H1 (cell line): ENCODE measurements around the gene CCNG1. TPM values are rescaled to one million over a fixed set of nuclear protein-coding genes. Genes with fewer than 3 reads are reported as not detected.
A peak's percentile ranks its signal among the peaks of the same experiment; 100 is the strongest.

Source experiments
- CTCF ChIA-PET: fragments of 300-600 bp; sonication (Branson Sonifier 250); formaldehyde crosslinking; loops from one replicate; lab custom pipeline; 2021; ENCODE audit not compliant: partially characterized antibody; lab: Charles Lee
- POLR2A ChIA-PET: fragments of 300-600 bp; sonication (Branson Sonifier 250); formaldehyde crosslinking; loops from one replicate; lab custom pipeline; 2021; ENCODE audit warnings: inconsistent platforms; ENCODE audit not compliant: partially characterized antibody; lab: Charles Lee
- DNase-seq, 2 experiments: peaks; one replicate each; pipeline versions ENCODE4 v3.0.0 to v3.0.0-alpha.2; 2010 to 2022; ENCODE audit warnings: low spot score in 2 of 2, low read depth in 1 of 2, mixed read lengths in 1 of 2
- FAIRE-seq: peaks from 2 replicates; lab custom pipeline; 2011; peaks lifted over from hg19 to GRCh38; lab: Jason Lieb, UNC
- H2AFZ ChIP-seq: 2 replicates; pipeline ENCODE4 v1.8.1; 2012; ENCODE audit warnings: low read length, inconsistent platforms
- H2AK5ac ChIP-seq: 2 replicates; pipeline ENCODE4 v1.6.1; 2013; ENCODE audit warnings: low read depth, low read length
- H2BK120ac ChIP-seq: replicated peaks from 2 replicates; pipeline ENCODE3; 2013; ENCODE audit warnings: low read depth, low read length, inconsistent platforms
- H2BK12ac ChIP-seq: 2 replicates; pipeline ENCODE4 v1.6.1; 2013; ENCODE audit warnings: low read depth, low read length
- H2BK15ac ChIP-seq: 2 replicates; pipeline ENCODE4 v1.6.1; 2013; ENCODE audit warnings: low read length
- H2BK20ac ChIP-seq: 2 replicates; pipeline ENCODE4 v1.6.1; 2013; ENCODE audit warnings: low read length
- H2BK5ac ChIP-seq: 2 replicates; pipeline ENCODE4 v1.6.1; 2013; ENCODE audit warnings: low read depth, low read length
- H3K14ac ChIP-seq: 2 replicates; pipeline ENCODE4 v1.6.1; 2013; ENCODE audit warnings: inconsistent platforms; ENCODE audit not compliant: insufficient read length
- H3K18ac ChIP-seq: 2 replicates; pipeline ENCODE4 v1.6.1; 2013; ENCODE audit warnings: low read length; ENCODE audit errors: extremely low read depth
- H3K23ac ChIP-seq: 2 replicates; pipeline ENCODE4 v1.6.1; 2013; ENCODE audit warnings: inconsistent platforms; ENCODE audit not compliant: insufficient read length
- H3K23me2 ChIP-seq: 2 replicates; pipeline ENCODE4 v1.6.1; 2013; ENCODE audit warnings: low read depth, low read length
- H3K27ac ChIP-seq: 2 replicates; pipeline ENCODE4 v1.6.1; 2011; ENCODE audit warnings: low read depth, low read length, inconsistent platforms
- H3K27me3 ChIP-seq, 4 experiments: replicated peaks in 1 of 4; 1 replicate in 1 of 4; 2 replicates in 3 of 4; pipeline versions ENCODE4 v1.6.1 to v1.8.1; 2011 to 2013; ENCODE audit warnings: low read length in 3 of 4, mild to moderate bottlenecking in 3 of 4, inconsistent platforms in 2 of 4, mixed read lengths in 2 of 4, moderate library complexity in 1 of 4; ENCODE audit not compliant: control insufficient read depth in 3 of 4, insufficient read depth in 3 of 4; ENCODE audit errors: extremely low read depth in 1 of 4
- H3K36me3 ChIP-seq, 4 experiments: 2 replicates each; pipeline versions ENCODE4 v1.6.1 to v1.8.1; 2011 to 2013; ENCODE audit warnings: mild to moderate bottlenecking in 4 of 4, low read length in 3 of 4, moderate library complexity in 2 of 4, control low read depth in 1 of 4, inconsistent platforms in 1 of 4; ENCODE audit not compliant: insufficient read depth in 4 of 4, control insufficient read depth in 2 of 4
- H3K4ac ChIP-seq: replicated peaks from 2 replicates; pipeline ENCODE3; 2013; ENCODE audit warnings: low read length, low read depth, mixed read lengths, inconsistent platforms; ENCODE audit not compliant: insufficient read length
- H3K4me1 ChIP-seq, 4 experiments: replicated peaks in 1 of 4; 1 replicate in 1 of 4; 2 replicates in 3 of 4; pipeline versions ENCODE4 v1.6.1 to v1.8.1; 2011 to 2013; ENCODE audit warnings: low read length in 3 of 4, inconsistent platforms in 2 of 4, mixed read lengths in 1 of 4; ENCODE audit not compliant: insufficient read depth in 4 of 4, control insufficient read depth in 3 of 4
- H3K4me2 ChIP-seq, 2 experiments: 2 replicates each; pipeline versions ENCODE4 v1.6.1 to v1.8.1; 2011 to 2013; ENCODE audit warnings: low read depth in 2 of 2, low read length in 2 of 2, control low read depth in 1 of 2, inconsistent platforms in 1 of 2, mild to moderate bottlenecking in 1 of 2; ENCODE audit not compliant: insufficient read depth in 1 of 2
- H3K4me3 ChIP-seq, 4 experiments: fragments of 200-600, 300-600 bp in 1 of 4; sonication (generic), shearing (Covaris generic), sonication (Bioruptor Twin) in 1 of 4; 2 replicates each; pipeline versions ENCODE4 v1.5.1 to v1.8.1; 2011 to 2016; ENCODE audit warnings: low read length in 4 of 4, low read depth in 3 of 4, control low read depth in 2 of 4, inconsistent platforms in 2 of 4, mild to moderate bottlenecking in 2 of 4, mixed read lengths in 1 of 4, moderate library complexity in 1 of 4; ENCODE audit not compliant: insufficient read depth in 2 of 4; ENCODE audit errors: extremely low read depth in 1 of 4
- H3K56ac ChIP-seq: replicated peaks from 2 replicates; pipeline ENCODE3; 2013; ENCODE audit warnings: low read depth, mild to moderate bottlenecking, mixed read lengths, low read length, inconsistent platforms; ENCODE audit not compliant: insufficient read length
- H3K79me1 ChIP-seq: 2 replicates; pipeline ENCODE4 v1.6.1; 2013; ENCODE audit warnings: low read depth, low read length, control low read depth
- H3K79me2 ChIP-seq, 2 experiments: 2 replicates each; pipeline versions ENCODE4 v1.6.1 to v1.8.1; 2012 to 2013; ENCODE audit warnings: low read length in 2 of 2, mild to moderate bottlenecking in 2 of 2, inconsistent platforms in 1 of 2; ENCODE audit not compliant: insufficient read depth in 2 of 2, control insufficient read depth in 1 of 2
- H3K9ac ChIP-seq, 4 experiments: replicated peaks in 1 of 4; 1 replicate in 1 of 4; 2 replicates in 3 of 4; pipeline versions ENCODE4 v1.6.1 to v1.8.1; 2011 to 2013; ENCODE audit warnings: low read depth in 3 of 4, low read length in 3 of 4, control low read depth in 2 of 4, mild to moderate bottlenecking in 2 of 4, moderate library complexity in 2 of 4, inconsistent platforms in 1 of 4; ENCODE audit errors: extremely low read depth in 1 of 4
- H3K9me3 ChIP-seq, 2 experiments: 2 replicates each; pipeline versions ENCODE4 v1.6.1 to v1.8.1; 2012 to 2013; ENCODE audit warnings: mild to moderate bottlenecking in 2 of 2, moderate library complexity in 2 of 2, control low read depth in 1 of 2, inconsistent platforms in 1 of 2, low read depth in 1 of 2, low read length in 1 of 2, mixed read lengths in 1 of 2; ENCODE audit not compliant: insufficient read depth in 2 of 2
- H4K20me1 ChIP-seq, 2 experiments: replicated peaks in 1 of 2; 2 replicates each; pipeline versions ENCODE3 to v1.8.1; 2011 to 2013; ENCODE audit warnings: inconsistent platforms in 2 of 2, low read length in 2 of 2, mild to moderate bottlenecking in 1 of 2; ENCODE audit not compliant: insufficient read depth in 2 of 2, control insufficient read depth in 1 of 2
- H4K5ac ChIP-seq: 2 replicates; pipeline ENCODE4 v1.6.1; 2013; ENCODE audit warnings: low read length, low read depth, mixed read lengths, inconsistent platforms; ENCODE audit not compliant: insufficient read length
- H4K8ac ChIP-seq: 2 replicates; pipeline ENCODE4 v1.8.0; 2013; ENCODE audit warnings: mild to moderate bottlenecking, moderate library complexity, low read length, inconsistent platforms; ENCODE audit not compliant: insufficient read depth; ENCODE audit errors: extremely low read depth
- H4K91ac ChIP-seq: replicated peaks from 2 replicates; pipeline ENCODE3; 2013; ENCODE audit warnings: low read length, mixed read lengths, inconsistent platforms; ENCODE audit not compliant: insufficient read length
- JUND ChIP-seq: IDR thresholded peaks from 2 replicates; pipeline ENCODE4 v1.6.1; 2011; ENCODE audit warnings: mild to moderate bottlenecking, improper control_type of control experiment, low read length
- POLR2A ChIP-seq, 2 experiments: IDR thresholded peaks; 1 replicate in 1 of 2; 2 replicates in 1 of 2; pipeline ENCODE4 v1.6.1; 2011; ENCODE audit warnings: low read depth in 2 of 2, low read length in 2 of 2, mild to moderate bottlenecking in 2 of 2; ENCODE audit errors: control extremely low read depth in 1 of 2
- TEAD4 ChIP-seq: IDR thresholded peaks from 2 replicates; pipeline ENCODE4 v1.6.1; 2012; ENCODE audit warnings: low read depth, low read length, inconsistent platforms, mixed read lengths
- polyA plus RNA-seq, 7 experiments: library from polyadenylated mRNA; depleted of rRNA in 3 of 7; stranded (reverse) in 5 of 7; unstranded in 2 of 7; fragments of >200 nt in 5 of 7; fragments of 200-250 nt in 2 of 7; gene quantifications; 1 replicate in 5 of 7; 2 replicates in 1 of 7; 4 replicates in 1 of 7; pipeline versions ENCODE4 v1.2.1 to v1.2.3, GENCODE V29; 2011 to 2013; ENCODE audit warnings: missing spikeins in 2 of 7, mixed read lengths in 2 of 7
- total RNA-seq: library from RNA; stranded (reverse); fragmentation: NEBNext Ultra II Directional; extraction: Animal tissue kit (Norgen Biotek cat#: 25700); gene quantifications from 2 replicates; pipeline ENCODE4 v1.2.1, GENCODE V29; 2021
- TF ChIP-seq, protein P1 (sequence below): IDR thresholded peaks from 2 replicates; pipeline ENCODE4 v1.6.1; 2012; ENCODE audit warnings: low read length, inconsistent platforms

Gene CCNG1
- total and polyA plus RNA-seq, 2 of the 8 experiments (the other 6 are each of a cell fraction or from before 2014, with no cell fraction given) = 165 to 369 TPM

DNA sequence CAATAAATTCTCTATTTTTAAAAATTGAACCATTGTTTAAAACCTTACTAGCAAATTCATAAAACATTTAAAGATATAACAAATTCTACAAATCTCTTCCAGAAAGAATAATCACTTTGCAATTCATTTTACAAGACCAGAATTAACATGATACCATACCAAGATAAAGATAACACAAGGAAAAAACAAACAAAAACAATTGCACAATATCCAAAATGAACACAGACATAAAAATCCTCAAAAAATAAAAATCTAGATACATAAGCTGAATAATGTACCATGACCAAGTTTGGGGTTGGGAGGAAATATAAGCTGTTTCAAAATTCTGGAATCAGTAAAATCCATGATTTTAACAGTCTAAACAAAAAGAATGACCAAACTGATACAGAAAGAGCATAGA lies 11.1 kb downstream of the CCNG1 start:
- Histone ChIP-seq H2BK15ac (no peak overlapping the region), H4K91ac (no peak overlapping the region), H3K56ac (no peak overlapping the region), H3K27me3 (no peaks in the 10 kb centered on the region), H2AFZ (no peak overlapping the region), H2BK12ac (no peak overlapping the region), H2AK5ac (no peak overlapping the region), H3K79me2 (no peaks in the 10 kb centered on the region), H3K4ac (no peak overlapping the region), H3K23me2 (no peaks in the 10 kb centered on the region), H4K20me1 (peaks cover 0 to 3% of the 10 kb centered on the region in 2 experiments), H2BK120ac (no peak overlapping the region)
- no peak for TF ChIP-seq JUND
- peak in 1 of 2 experiments; percentile 5; a peak in 1 of 3 replicates for TF ChIP-seq POLR2A (IDR thresholded peaks at IDR 0.05; ENCODE audit: control extremely low read depth in 1 of 2, low read depth in 2 of 2, low read length in 2 of 2)
- TF ChIP-seq TEAD4 = no peak
- TF ChIP-seq, protein P1, sequence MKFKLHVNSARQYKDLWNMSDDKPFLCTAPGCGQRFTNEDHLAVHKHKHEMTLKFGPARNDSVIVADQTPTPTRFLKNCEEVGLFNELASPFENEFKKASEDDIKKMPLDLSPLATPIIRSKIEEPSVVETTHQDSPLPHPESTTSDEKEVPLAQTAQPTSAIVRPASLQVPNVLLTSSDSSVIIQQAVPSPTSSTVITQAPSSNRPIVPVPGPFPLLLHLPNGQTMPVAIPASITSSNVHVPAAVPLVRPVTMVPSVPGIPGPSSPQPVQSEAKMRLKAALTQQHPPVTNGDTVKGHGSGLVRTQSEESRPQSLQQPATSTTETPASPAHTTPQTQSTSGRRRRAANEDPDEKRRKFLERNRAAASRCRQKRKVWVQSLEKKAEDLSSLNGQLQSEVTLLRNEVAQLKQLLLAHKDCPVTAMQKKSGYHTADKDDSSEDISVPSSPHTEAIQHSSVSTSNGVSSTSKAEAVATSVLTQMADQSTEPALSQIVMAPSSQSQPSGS = no peak
- TF ChIP-seq, all 59 proteins: peak for 1
- Histone ChIP-seq H3K79me1 (no peaks in the 10 kb centered on the region), H3K36me3 (peaks cover 2 to 82% (median 39%) of the 10 kb centered on the region in 4 experiments; a peak in 6 of 8 replicates), H3K9ac (no peak overlapping the region), H3K9me3 (no peaks in the 10 kb centered on the region), H4K5ac (no peak overlapping the region), H3K23ac (no peak overlapping the region), H3K27ac (no peak overlapping the region), H3K18ac (no peak overlapping the region), H3K14ac (no peak overlapping the region), H2BK5ac (no peak overlapping the region), H3K4me3 (no peak overlapping the region), H3K4me2 (no peak overlapping the region), H4K8ac (no peak overlapping the region), H2BK20ac (no peak overlapping the region), H3K4me1 (no peaks in the 10 kb centered on the region)
- FAIRE-seq (no peak), DNase-seq (no peak)
- ChIA-PET CTCF (interaction anchor here (1.1 kb wide), 1 partner anchor 12 kb away, joined by 3 read pairs; the partner anchor contains the start of genes HMMR and NUDCD2), POLR2A (interaction anchor here (1.4 to 5.0 kb wide), 2 partner anchors 11 to 12 kb away, joined by 6 to 61 read pairs; partner anchors contain the start of genes HMMR and NUDCD2)
